Dedifferentiated amniotic fluid mesenchymal stem cell (primary cell): ENCODE measurements around the gene MLC1.
"Not testable (repeated sequence)": the region's sequence is repeated elsewhere in the genome, so short reads cannot be mapped to it uniquely, and the experiment has no call there.

ENCODE experiments used
- DNase-seq: peaks from one replicate; pipeline ENCODE4 v3.0.0-alpha.2; 2016; ENCODE audit errors: extremely low spot score

Gene MLC1

GRCh38 chr22:50102946-50103345 lies 17.7 kb upstream of the MLC1 start:
- DNase-seq: no peak

- no peak for DNase-seq
Observed at GRCh38 chr22:50101870-50102565, 16.8 kb upstream of the MLC1 start.

GRCh38 chr22:50098052-50098451 lies 12.8 kb upstream of the MLC1 start:
- no peak for DNase-seq

- no peak for DNase-seq
Observed at GRCh38 chr22:50092342-50092741, 7.1 kb upstream of the MLC1 start.

- no peak for DNase-seq
Observed at GRCh38 chr22:50091092-50091768, 6.0 kb upstream of the MLC1 start.

GRCh38 chr22:50090412-50090714 lies 5.1 kb upstream of the MLC1 start:
- DNase-seq: no peak

GRCh38 chr22:50089682-50090411 lies 4.6 kb upstream of the MLC1 start, which contains the start of gene MOV10L1:
MOV10L1 (plus strand) TSS chr22:50090006; CDS start chr22:50090089, 83 bp downstream.
- no peak for DNase-seq

- no peak for DNase-seq
Observed at GRCh38 chr22:50089231-50089630, 4.0 kb upstream of the MLC1 start.

- DNase-seq: no peak
Observed at GRCh38 chr22:50088096-50088495, 2.9 kb upstream of the MLC1 start.

- no peak for DNase-seq
Observed at GRCh38 chr22:50087646-50088045, 2.4 kb upstream of the MLC1 start.

GRCh38 chr22:50086975-50087374 lies 1.7 kb upstream of the MLC1 start:
- not testable (repeated sequence) for DNase-seq

- peak; percentile 32 for DNase-seq
Observed at GRCh38 chr22:50086526-50086925, 1.3 kb upstream of the MLC1 start.

- no peak for DNase-seq
Observed at GRCh38 chr22:50084614-50085021, 608 bp downstream of the MLC1 start.

- DNase-seq: no peak
Observed at GRCh38 chr22:50084080-50084477, 1.1 kb downstream of the MLC1 start.

- DNase-seq: no peak
Observed at GRCh38 chr22:50083462-50084079, 1.7 kb downstream of the MLC1 start.

- DNase-seq: no peak
Observed at GRCh38 chr22:50082961-50083461, 2.2 kb downstream of the MLC1 start.

- no peak for DNase-seq
Observed at GRCh38 chr22:50082197-50082715, 3.0 kb downstream of the MLC1 start.

GRCh38 chr22:50081426-50082196 lies 3.6 kb downstream of the MLC1 start:
- no peak for DNase-seq

- DNase-seq: no peak
Observed at GRCh38 chr22:50080077-50080465, 5.2 kb downstream of the MLC1 start.

- DNase-seq: no peak
Observed at GRCh38 chr22:50078761-50079160, 6.5 kb downstream of the MLC1 start.

- no peak for DNase-seq
Observed at GRCh38 chr22:50078246-50078645, 7.0 kb downstream of the MLC1 start.
